H4 (cell line): Measurements from ENCODE around the gene POU6F2. TPM values are rescaled to one million over a fixed set of nuclear protein-coding genes. Genes with fewer than 3 reads are reported as not detected.

ENCODE experiments used
- DNase-seq: peaks from one replicate; pipeline ENCODE4 v3.0.0-alpha.2; 2015; ENCODE audit warnings: low spot score
- total RNA-seq: library from RNA; depleted of rRNA; stranded (reverse); fragments of >200 nt; shearing (Covaris generic); gene quantifications from 2 replicates; pipeline ENCODE4 v1.2.3, GENCODE V29; 2014

The POU6F2 gene
- total RNA-seq, 1 experiment from 2014 or later: 0.41 TPM

DNA sequence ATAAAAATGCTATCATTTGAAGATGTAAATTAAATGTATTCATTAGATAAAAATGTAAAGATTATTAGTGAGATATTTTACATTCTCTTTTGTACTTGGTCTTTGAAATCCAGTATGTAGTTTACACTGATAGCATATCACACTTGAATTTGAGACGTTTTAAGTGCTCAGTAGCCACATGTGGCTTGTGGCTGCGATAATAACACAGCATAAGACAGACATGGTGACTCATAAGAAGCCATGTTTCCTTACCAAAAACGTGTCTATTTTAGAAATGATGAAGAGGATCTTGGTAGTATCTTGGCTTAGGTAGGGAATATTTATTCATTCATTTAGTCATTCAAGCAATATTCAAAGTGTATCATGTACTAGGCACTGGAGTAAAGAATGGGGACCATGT is 149.3 kb downstream of the POU6F2 start:
- DNase-seq: no peak

GRCh38 chr7:39128287-39128843 is 150.7 kb downstream of the POU6F2 start:
- no peak for DNase-seq

DNA sequence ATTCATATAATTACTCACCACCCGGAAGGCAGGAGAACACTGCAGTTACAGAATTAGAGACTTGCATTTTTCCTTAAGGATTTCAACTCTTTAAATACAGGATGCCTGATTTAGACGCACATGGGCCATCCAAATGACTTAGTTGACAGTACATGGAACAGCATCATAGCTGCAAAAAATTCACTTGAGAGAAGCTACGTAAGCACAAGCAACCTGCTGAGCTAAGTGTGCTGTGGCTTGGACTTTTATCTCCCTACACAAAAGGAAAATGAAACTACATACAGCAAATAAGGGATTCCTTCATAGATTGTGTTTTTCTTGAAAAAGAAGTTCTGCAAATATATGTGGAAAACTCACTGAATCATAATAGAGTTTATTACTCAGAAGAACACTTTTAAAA is 152.6 kb downstream of the POU6F2 start:
- DNase-seq: no peak

- no peak for DNase-seq
These were observed 153.3 kb downstream of the POU6F2 start for GRCh38 chr7:39130857-39131526.

DNA sequence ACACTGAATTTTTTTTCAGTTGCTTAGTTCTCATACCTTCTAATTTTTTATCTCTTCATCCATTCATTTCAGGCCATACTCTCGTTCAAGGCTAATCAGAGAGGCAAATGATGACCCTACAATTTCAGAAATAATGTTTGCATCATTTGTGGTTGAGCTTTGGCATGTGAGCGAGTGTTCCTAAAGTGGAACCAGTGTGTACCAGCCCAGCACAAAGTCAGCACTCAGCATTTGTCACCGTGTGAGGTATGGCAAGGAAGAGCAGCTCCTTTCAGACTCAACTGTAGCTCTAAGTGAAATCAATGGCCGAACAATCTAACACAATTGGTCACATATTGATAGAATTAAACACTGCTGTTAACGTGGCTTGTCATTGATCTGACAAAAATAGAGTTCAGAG is 154.6 kb downstream of the POU6F2 start:
- DNase-seq: no peak

DNA sequence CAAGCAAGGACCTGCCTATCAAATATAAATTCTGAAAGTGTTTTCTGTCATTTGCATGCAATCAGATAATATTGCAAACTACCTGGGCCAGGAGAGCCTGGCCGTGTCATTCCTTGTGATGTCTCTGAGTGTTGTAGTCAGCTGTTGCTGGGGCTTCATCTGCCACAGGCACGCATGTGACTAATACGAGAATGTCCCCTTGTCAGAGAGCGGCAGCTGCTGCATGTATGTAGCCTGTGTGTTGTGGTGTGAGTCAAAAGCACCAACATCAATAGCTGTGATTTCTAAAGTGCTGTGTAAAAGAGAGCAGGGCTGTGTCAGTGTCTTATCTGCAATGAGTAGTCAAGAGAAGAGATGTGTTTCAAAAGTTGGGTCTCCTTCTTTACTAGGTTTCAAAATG is 155.4 kb downstream of the POU6F2 start:
- DNase-seq: no peak

DNA sequence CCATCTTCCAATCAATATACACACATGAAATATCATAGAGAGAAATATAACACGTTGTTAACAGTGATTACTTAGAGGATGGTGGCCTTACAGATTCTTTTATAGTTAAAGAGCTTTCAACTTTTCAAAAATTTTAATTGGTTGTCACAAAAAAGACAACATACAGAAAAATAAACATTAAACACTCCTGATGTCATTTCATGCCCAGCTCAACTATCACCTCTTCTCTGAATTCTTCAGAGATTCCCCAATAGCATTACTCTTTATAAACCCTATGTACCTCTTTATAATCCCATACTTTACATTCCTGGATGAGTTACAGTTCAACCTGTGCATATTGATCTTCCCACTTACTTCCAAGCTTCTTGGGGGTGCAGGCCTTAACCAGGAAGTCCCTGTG is 159.8 kb downstream of the POU6F2 start:
- no peak for DNase-seq

DNA sequence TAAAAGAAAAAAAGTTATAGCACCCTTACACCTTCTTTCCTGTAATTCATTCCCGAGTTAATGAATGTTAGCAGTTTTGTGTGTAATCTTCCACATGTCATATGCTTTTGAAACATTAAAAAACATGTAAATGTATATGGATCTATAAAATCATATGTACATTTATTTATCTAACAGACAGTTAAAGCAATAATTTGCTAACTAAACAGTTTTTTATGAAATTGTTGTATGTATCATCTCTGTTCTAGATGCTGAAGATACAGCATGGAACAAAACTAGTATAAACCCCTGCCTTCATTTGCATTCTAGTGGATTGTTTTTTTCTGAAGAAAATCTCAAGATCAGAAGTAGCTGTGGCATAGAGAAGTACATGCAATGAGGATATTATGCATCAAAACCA is 165.0 kb downstream of the POU6F2 start:
- DNase-seq: no peak

- DNase-seq: no peak
These were observed 166.7 kb downstream of the POU6F2 start for GRCh38 chr7:39144420-39144819.

GRCh38 chr7:39145283-39145682 is 167.6 kb downstream of the POU6F2 start:
- DNase-seq: no peak

DNA sequence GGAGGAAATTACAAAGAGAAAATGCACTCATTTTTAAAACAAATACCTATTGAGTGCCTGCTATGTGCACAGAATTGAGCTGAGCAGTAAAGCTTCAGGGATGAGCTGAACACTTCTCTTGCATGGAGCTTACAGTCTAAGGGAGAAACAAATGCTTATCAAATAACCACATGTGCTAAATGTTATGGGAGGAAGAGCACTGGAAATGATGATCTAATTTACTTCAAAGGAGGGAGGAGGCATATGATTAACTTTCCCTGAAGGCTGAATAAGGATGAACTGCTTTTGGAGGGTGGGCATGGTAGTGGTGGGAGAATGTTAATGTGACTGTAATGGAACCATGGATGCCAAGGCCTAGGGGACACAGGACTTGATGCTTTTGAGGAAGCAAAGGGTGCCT is 168.2 kb downstream of the POU6F2 start:
- no peak for DNase-seq

GRCh38 chr7:39152701-39153100 is 175.0 kb downstream of the POU6F2 start:
- DNase-seq: no peak

DNA sequence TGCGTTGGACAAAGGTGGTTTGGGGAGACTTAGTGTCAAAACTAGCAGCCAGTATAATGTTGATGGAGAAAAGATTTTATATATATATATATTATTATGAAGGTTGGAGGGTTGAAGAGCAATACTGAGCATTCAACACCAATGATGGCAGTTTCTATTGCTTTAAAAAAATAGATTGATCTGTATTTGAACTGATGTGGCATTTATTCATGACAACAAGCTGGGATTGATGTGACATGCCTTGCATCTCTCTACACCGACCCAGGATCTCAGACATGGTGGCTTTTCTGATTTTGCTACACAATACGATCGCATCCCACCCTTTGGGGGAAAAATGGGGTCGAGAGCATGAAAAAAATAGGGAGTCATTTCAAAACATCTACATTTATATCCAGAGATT is 175.4 kb downstream of the POU6F2 start:
- DNase-seq: no peak

DNA sequence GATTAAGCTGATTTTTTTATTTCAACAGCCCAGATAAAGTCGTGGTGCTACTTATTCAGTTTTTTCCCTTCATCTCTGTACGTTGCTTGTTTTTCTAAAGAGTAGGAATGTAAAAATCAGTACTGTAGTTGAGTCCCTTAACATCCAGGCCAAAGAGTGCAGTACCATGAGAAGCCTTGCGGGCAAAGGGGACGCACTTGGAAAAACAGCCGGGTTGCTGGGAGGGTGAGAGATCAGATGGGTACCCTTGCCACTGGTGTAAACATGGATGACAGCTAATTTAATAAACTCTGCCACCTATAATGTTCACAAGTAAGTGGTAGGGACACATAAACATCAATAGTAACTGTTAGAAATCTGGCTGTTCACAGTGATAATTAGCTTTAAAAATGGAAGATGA is 175.9 kb downstream of the POU6F2 start:
- DNase-seq: no peak

- DNase-seq: no peak
These were observed 177.1 kb downstream of the POU6F2 start for GRCh38 chr7:39154815-39155214.

- no peak for DNase-seq
These were observed 180.7 kb downstream of the POU6F2 start for GRCh38 chr7:39158367-39158766.

DNA sequence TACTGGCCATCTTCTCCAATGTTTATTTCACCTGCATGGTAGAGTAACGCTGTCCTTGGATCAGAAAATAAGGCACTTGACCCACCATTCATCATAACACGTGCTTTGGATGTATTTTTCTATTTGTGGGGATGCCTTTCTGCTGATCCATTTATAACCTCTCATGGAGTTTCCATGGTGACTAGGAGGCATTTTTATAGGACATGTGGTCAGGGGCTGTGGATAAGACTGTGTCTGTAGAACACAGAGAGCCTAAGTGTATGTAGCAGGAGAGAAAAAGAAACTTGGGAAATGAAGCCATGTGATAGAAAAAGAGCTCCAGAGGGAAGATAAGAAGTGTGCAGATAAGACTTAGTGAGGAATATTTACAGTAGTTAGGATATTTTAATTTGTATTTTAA is 184.2 kb downstream of the POU6F2 start:
- no peak for DNase-seq

DNA sequence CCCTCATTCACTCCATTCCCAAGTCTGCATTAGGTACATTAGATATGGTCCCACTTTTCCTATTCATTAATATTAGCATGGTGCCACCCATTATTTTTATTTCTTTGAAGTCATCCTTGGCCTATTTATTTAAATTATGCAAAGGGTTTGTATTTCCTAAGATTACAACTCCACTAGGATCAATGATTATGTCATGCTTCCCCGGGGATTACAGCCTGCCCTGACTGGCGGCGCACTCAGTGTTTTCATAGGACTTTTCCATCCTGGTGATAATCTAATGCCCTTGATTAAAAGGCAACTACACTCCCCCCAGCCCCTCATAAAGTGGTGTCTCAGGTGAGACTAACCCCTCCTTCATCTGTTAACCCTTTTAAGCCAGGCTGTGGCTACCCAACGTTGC is 187.2 kb downstream of the POU6F2 start:
- no peak for DNase-seq

DNA sequence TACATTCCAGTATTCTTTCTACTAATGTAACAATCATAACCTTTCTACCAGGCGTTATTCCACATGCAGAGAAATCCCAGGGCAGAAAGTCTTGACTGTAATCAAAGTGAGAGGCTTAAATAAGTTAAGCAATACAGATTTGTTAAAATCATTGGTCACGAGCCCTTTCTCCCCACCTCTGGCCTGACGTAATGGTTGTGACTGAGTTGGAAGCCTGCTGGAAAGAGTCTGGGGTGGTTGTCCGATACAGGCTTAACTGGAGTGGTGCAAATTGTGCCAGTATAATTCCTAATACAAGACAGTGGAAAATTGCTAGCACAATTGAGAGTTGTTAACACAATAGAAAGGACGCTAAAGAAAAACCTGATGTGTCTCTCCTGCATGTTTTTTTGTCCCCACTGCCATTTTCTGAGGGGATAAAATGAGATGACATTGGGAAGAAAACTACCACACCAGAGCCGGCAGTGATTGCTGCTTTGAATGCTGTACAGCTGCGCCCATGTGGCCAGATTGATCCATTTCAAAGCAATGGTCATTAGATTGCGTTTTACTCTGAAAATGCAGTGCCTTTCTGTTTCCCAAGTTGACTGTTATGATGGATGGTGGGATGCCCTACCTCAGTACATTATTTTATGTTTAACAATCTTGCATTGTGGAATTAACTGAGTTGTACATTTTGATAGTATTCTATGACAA is 190.8 kb downstream of the POU6F2 start:
- no peak for DNase-seq

GRCh38 chr7:39172137-39172536 is 194.4 kb downstream of the POU6F2 start:
- DNase-seq: no peak

- DNase-seq: no peak
These were observed 203.7 kb downstream of the POU6F2 start for GRCh38 chr7:39181398-39181797.

GRCh38 chr7:39183796-39184195 is 206.1 kb downstream of the POU6F2 start:
- no peak for DNase-seq

GRCh38 chr7:39184391-39184790 is 206.7 kb downstream of the POU6F2 start:
- DNase-seq: peak; percentile 78
